Spleen (tissue), 11 donors: ENCODE data around the gene DOK4. TPM values are rescaled to one million over a fixed set of nuclear protein-coding genes. Genes with fewer than 3 reads are reported as not detected.

ENCODE experiments used
- DNase-seq: peaks from one replicate; pipeline ENCODE4 v3.0.0-alpha.2; 2020
- H3K27ac ChIP-seq, 8 donors: fragments of 200-600 bp; sonication (generic) in 7 of 8; 1 replicate in 4 of 8; 2 replicates in 4 of 8; pipeline versions ENCODE4 v1.5.0 to v1.8.0; 2016 to 2021; ENCODE audit warnings: inconsistent platforms in 4 of 8, mild to moderate bottlenecking in 4 of 8, moderate library complexity in 1 of 8
- H3K27me3 ChIP-seq, 7 donors: fragments of 200-600 bp; sonication (generic) in 6 of 7; replicated peaks in 1 of 7; 1 replicate in 4 of 7; 2 replicates in 3 of 7; pipeline versions ENCODE4 v1.5.0 to v1.8.0; 2016 to 2021; ENCODE audit warnings: inconsistent platforms in 3 of 7, mild to moderate bottlenecking in 1 of 7
- H3K36me3 ChIP-seq, 6 donors: fragments of 200-600 bp; sonication (generic) in 5 of 6; 1 replicate in 4 of 6; 2 replicates in 2 of 6; pipeline versions ENCODE4 v1.5.0 to v1.8.0; 2016 to 2021; ENCODE audit warnings: inconsistent platforms in 2 of 6
- H3K4me1 ChIP-seq, 6 donors: fragments of 200-600 bp; sonication (generic) in 5 of 6; 1 replicate in 3 of 6; 2 replicates in 3 of 6; pipeline versions ENCODE4 v1.5.0 to v1.8.0; 2016 to 2021; ENCODE audit warnings: inconsistent platforms in 3 of 6
- H3K4me3 ChIP-seq, 8 donors: fragments of 200-600 bp; sonication (generic) in 7 of 8; 1 replicate in 4 of 8; 2 replicates in 4 of 8; pipeline versions ENCODE4 v1.5.0 to v1.8.0; 2016 to 2021; ENCODE audit warnings: inconsistent platforms in 4 of 8, mild to moderate bottlenecking in 4 of 8, moderate library complexity in 2 of 8
- H3K9me3 ChIP-seq, 8 donors: fragments of 200-600 bp; sonication (generic) in 7 of 8; 1 replicate in 4 of 8; 2 replicates in 4 of 8; pipeline versions ENCODE4 v1.5.0 to v1.8.0; 2016 to 2021; ENCODE audit warnings: inconsistent platforms in 4 of 8
- CTCF ChIP-seq, 11 experiments: fragments of 200-600 bp in 7 of 11; fragments of 450-650 bp in 4 of 11; sonication (generic) in 4 of 11; IDR thresholded peaks in 8 of 11; conservative IDR thresholded peaks in 3 of 11; 1 replicate in 7 of 11; 2 replicates in 4 of 11; pipeline versions ENCODE4 v1.4.0 to v1.8.0; 2016 to 2021; ENCODE audit warnings: antibody characterized with exemption in 11 of 11, inconsistent platforms in 4 of 11, mild to moderate bottlenecking in 1 of 11
- POLR2A ChIP-seq, 3 donors: fragments of 450-650 bp; IDR thresholded peaks; one replicate each; pipeline ENCODE4 v1.5.1; 2017; ENCODE audit warnings: antibody characterized with exemption in 3 of 3, mild to moderate bottlenecking in 1 of 3
- POLR2AphosphoS5 ChIP-seq, 3 donors: sonication (generic); formaldehyde crosslinking; IDR thresholded peaks; one replicate each; pipeline ENCODE4 v1.5.1; 2017; ENCODE audit warnings: antibody characterized with exemption in 3 of 3
- WGBS, 5 donors: extraction: QIAGEN DNeasy Blood & Tissue Kit in 3 of 5; methylation state at CpG; one replicate each; pipeline versions ENCODE4 v1.1.5 to v1.1.7; 2013 to 2018; 5-methylcytosine and 5-hydroxymethylcytosine counted together
- intact Hi-C: fragments of 100-400 bp; cut with DNase I; formaldehyde crosslinking; loops from one replicate; pipeline ENCODE4 v1.15.0; 2023; ENCODE audit warnings: low total_unique reads
- polyA plus RNA-seq, 3 donors: library from polyadenylated mRNA; stranded (reverse); fragments of 200-250 nt; gene quantifications; one replicate each; pipeline ENCODE4 v1.2.1, GENCODE V29; 2013
- total RNA-seq, 7 donors: library from RNA; depleted of rRNA in 3 of 7; stranded (reverse); fragments of >200 nt in 3 of 7; fragmentation: NEBNext Ultra II Directional in 4 of 7; extraction: Animal tissue kit (Norgen Biotek cat#: 25700) in 4 of 7; gene quantifications; one replicate each; pipeline versions ENCODE4 v1.1.0 to v1.2.1, GENCODE V29; 2016 to 2021
- donor health status: healthy with polysubstance abuse.
- donor health status: DM: no; HTN: no; CAD: no; lungs with moderate emphysema.
- donor health status: DM: no; HTN: no; CAD: no.
- donor health status: Bipolar disorder and iron deficiency.
- donor health status: healthy.
- donor health status: DM: no; HTN: no; CAD: no.
- donor health status: DM: yes; HTN: yes; CAD: no.

The DOK4 gene
- total and polyA plus RNA-seq, 10 donors, result 4.1 to 19.8 (median 14.2) TPM

GRCh38 chr16:57526498-57526897, 40.2 kb upstream of the DOK4 start:
- no peaks in the 10 kb centered on the region for H3K27me3 ChIP-seq
- TF ChIP-seq POLR2A (IDR thresholded peaks at IDR 0.05) (no peak), POLR2AphosphoS5 (IDR thresholded peaks at IDR 0.05) (no peak), CTCF (IDR thresholded peaks at IDR 0.05 in 8 of 11, conservative IDR thresholded peaks at IDR 0.05 in 3 of 11) (no peak)
- H3K4me1 ChIP-seq, result peaks cover 13 to 70% (median 38%) of the 10 kb centered on the region in 6 donors
- intact Hi-C loops, result no loop called here
- H3K36me3 ChIP-seq, result peaks cover 0 to 8% (median 2%) of the 10 kb centered on the region in 6 donors
- H3K4me3 ChIP-seq, result no peak overlapping the region
- 50 to 90% (median 69%) methylated on average over 6 of the region's 6 CpGs for WGBS, 5 donors
- no peak overlapping the region for H3K27ac ChIP-seq
- peak; percentile 67 for DNase-seq
- H3K9me3 ChIP-seq, result no peaks in the 10 kb centered on the region

GRCh38 chr16:57525761-57526160, 39.5 kb upstream of the DOK4 start:
- intact Hi-C loops, result no loop called here
- DNase-seq, result peak; percentile 74
- H3K36me3 ChIP-seq, result peaks cover 0 to 8% (median 2%) of the 10 kb centered on the region in 6 donors
- 90 to 93% (median 91%) methylated on average over 10 to 18 of the region's 18 CpGs for WGBS, 5 donors
- no peaks in the 10 kb centered on the region for H3K9me3 ChIP-seq
- H3K27me3 ChIP-seq, result no peaks in the 10 kb centered on the region
- no peak overlapping the region for H3K27ac ChIP-seq
- TF ChIP-seq CTCF (IDR thresholded peaks at IDR 0.05 in 8 of 11, conservative IDR thresholded peaks at IDR 0.05 in 3 of 11) (no peak), POLR2A (IDR thresholded peaks at IDR 0.05) (no peak), POLR2AphosphoS5 (IDR thresholded peaks at IDR 0.05) (no peak)
- H3K4me1 ChIP-seq, result peaks cover 13 to 62% (median 31%) of the 10 kb centered on the region in 6 donors
- H3K4me3 ChIP-seq, result no peak overlapping the region

- H3K4me1 ChIP-seq, result peaks cover 0 to 56% (median 25%) of the 10 kb centered on the region in 6 donors
- H3K4me3 ChIP-seq, result no peak overlapping the region
- H3K9me3 ChIP-seq, result no peaks in the 10 kb centered on the region
- DNase-seq, result no peak
- TF ChIP-seq POLR2AphosphoS5 (IDR thresholded peaks at IDR 0.05) (no peak), CTCF (IDR thresholded peaks at IDR 0.05 in 8 of 11, conservative IDR thresholded peaks at IDR 0.05 in 3 of 11) (no peak), POLR2A (IDR thresholded peaks at IDR 0.05) (no peak)
- H3K27me3 ChIP-seq, result no peaks in the 10 kb centered on the region
- WGBS, 5 donors, result 75 to 84% (median 77%) methylated on average over 8 of the region's 8 CpGs
- peak overlapping the region in 4 of 8 donors; percentile 38 to 66 (median 50) for H3K27ac ChIP-seq
- intact Hi-C loops, result no loop called here
- H3K36me3 ChIP-seq, result peaks cover 0 to 17% (median 7%) of the 10 kb centered on the region in 6 donors
These were observed 36.7 kb upstream of the DOK4 start for GRCh38 chr16:57522960-57523359.

GRCh38 chr16:57519796-57520360, 33.6 kb upstream of the DOK4 start:
- H3K4me3 ChIP-seq, result no peak overlapping the region
- 20 to 32% (median 26%) methylated on average over 10 of the region's 10 CpGs for WGBS, 5 donors
- peak; percentile 60 to 72 (median 68) for TF ChIP-seq POLR2AphosphoS5 (IDR thresholded peaks at IDR 0.05)
- no peak for TF ChIP-seq POLR2A (IDR thresholded peaks at IDR 0.05)
- peak; percentile 83 to 98 (median 97) for TF ChIP-seq CTCF (IDR thresholded peaks at IDR 0.05 in 8 of 11, conservative IDR thresholded peaks at IDR 0.05 in 3 of 11)
- H3K36me3 ChIP-seq, result peaks cover 0 to 41% (median 13%) of the 10 kb centered on the region in 6 donors
- peak; percentile 95 for DNase-seq
- peaks cover 0 to 48% (median 23%) of the 10 kb centered on the region in 6 donors for H3K4me1 ChIP-seq
- intact Hi-C loops, result loop anchor here (2.0 to 10.0 kb wide), 3 partner anchors 55 to 218 kb away; partner anchors contain the start of gene POLR2C
- no peaks in the 10 kb centered on the region for H3K27me3 ChIP-seq
- no peaks in the 10 kb centered on the region for H3K9me3 ChIP-seq
- H3K27ac ChIP-seq, result no peak overlapping the region
